Measurements from ENCODE around the gene INPP4A.
A peak's percentile ranks its signal among the peaks of the same experiment; 100 is the strongest.

DNA sequence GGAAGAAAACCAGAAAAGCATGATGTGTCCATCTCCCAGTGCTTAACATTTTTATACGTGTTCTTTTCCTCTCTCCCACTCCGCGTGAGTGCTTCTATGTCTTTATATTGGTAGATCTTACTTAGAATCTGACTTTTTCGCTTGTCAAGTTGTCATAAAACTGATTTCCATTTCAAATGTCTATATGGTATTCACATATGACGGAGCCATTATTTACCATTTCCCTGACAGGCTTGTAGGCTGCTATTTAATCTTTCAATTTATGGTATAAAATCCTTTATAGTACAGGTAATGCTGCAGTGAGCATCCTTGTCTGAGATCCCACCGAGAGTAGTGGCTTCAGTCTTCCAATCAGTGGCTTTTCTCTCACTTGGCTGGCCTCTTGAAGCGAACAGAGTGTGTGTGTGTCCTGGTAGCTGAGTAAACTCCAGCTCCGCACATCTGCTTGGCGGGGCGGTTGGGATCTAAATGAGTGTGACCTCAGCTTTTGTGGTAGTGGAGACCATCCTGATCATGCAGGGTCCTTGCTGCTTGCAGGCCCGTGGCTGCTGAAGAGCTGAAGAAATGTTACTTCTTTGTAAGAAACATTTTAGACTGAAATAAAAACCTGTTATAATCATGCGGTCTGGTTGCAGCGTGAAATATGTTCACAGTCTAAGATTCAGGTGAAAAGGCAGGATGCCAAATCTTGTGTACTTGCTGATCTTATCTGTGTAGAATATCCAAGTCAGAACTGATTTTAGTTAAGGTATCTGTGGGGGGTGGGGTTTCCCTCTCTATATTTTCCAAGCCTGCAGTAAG lies 40.2 kb downstream of the INPP4A start:
- no peak for TF ChIP-seq TAF1 (IDR thresholded peaks at IDR 0.05; ENCODE audit: low read depth)
- TF ChIP-seq, protein P1, sequence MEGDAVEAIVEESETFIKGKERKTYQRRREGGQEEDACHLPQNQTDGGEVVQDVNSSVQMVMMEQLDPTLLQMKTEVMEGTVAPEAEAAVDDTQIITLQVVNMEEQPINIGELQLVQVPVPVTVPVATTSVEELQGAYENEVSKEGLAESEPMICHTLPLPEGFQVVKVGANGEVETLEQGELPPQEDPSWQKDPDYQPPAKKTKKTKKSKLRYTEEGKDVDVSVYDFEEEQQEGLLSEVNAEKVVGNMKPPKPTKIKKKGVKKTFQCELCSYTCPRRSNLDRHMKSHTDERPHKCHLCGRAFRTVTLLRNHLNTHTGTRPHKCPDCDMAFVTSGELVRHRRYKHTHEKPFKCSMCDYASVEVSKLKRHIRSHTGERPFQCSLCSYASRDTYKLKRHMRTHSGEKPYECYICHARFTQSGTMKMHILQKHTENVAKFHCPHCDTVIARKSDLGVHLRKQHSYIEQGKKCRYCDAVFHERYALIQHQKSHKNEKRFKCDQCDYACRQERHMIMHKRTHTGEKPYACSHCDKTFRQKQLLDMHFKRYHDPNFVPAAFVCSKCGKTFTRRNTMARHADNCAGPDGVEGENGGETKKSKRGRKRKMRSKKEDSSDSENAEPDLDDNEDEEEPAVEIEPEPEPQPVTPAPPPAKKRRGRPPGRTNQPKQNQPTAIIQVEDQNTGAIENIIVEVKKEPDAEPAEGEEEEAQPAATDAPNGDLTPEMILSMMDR (IDR thresholded peaks at IDR 0.05; ENCODE audit: poor library complexity, severe bottlenecking), result no peak
- TF ChIP-seq EZH2 (IDR thresholded peaks at IDR 0.05; ENCODE audit: borderline replicate concordance, insufficient read depth, low read length, poor library complexity, severe bottlenecking), result no peak
- peak; percentile 57 for TF ChIP-seq POLR2AphosphoS5 (IDR thresholded peaks at IDR 0.05)
- no peak for TF ChIP-seq SMC3 (conservative IDR thresholded peaks at IDR 0.05; ENCODE audit: poor library complexity)
- peak; percentile 98 for TF ChIP-seq EP300 (conservative IDR thresholded peaks at IDR 0.05; ENCODE audit: poor library complexity, severe bottlenecking)
- TF ChIP-seq REST (IDR thresholded peaks at IDR 0.05; ENCODE audit: borderline replicate concordance), result no peak
- peak; percentile 16 for TF ChIP-seq RAD21 (conservative IDR thresholded peaks at IDR 0.05)
